HG03521 (cell line): ENCODE measurements around the gene VANGL1.

Experiments
- ATAC-seq: cut with Tn5 transposase; IDR thresholded peaks from one replicate; pipeline ENCODE4 v1.9.1; 2021; ENCODE audit warnings: mild to moderate bottlenecking, moderate library complexity; ENCODE audit not compliant: unreplicated experiment

VANGL1 gene

DNA sequence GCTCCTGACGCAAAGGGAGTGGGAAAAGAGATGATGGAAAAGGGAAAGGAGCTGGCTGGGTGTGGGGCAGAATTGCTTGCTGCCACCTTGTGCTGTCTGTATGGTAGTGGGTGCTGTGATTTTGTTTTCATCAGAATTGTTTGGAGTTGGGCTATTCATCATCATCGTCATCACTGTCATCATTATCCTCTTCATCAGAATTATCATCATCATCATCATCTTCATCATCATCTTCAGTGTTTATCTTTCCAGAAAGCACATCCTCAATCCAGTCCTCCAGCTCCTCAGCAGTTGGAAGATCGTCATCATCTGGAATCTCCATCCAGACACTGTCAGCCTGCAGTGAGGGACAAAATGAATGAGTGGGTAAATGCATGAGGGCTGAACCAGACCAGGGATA, 59.3 kb downstream of the VANGL1 start:
- no peak for ATAC-seq

DNA sequence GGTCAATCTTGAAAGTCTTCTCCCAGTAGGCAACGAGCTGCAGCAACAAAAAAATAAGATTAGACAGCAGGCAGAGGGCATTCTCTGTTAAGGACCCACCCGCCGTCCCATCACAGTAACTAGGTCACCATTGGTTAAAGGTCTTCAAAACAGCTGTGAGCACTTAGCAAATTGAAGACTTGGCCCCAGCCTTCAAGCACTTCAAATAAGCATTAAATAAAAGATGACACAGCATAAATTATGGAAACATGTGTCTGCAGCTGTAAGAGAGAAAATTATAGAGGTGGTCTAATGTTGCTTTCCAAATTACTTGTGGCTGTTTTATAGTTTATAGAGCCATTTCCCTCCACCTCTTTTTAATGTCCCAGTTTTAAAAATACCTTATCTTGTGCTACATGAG, 61.2 kb downstream of the VANGL1 start:
- no peak for ATAC-seq

DNA sequence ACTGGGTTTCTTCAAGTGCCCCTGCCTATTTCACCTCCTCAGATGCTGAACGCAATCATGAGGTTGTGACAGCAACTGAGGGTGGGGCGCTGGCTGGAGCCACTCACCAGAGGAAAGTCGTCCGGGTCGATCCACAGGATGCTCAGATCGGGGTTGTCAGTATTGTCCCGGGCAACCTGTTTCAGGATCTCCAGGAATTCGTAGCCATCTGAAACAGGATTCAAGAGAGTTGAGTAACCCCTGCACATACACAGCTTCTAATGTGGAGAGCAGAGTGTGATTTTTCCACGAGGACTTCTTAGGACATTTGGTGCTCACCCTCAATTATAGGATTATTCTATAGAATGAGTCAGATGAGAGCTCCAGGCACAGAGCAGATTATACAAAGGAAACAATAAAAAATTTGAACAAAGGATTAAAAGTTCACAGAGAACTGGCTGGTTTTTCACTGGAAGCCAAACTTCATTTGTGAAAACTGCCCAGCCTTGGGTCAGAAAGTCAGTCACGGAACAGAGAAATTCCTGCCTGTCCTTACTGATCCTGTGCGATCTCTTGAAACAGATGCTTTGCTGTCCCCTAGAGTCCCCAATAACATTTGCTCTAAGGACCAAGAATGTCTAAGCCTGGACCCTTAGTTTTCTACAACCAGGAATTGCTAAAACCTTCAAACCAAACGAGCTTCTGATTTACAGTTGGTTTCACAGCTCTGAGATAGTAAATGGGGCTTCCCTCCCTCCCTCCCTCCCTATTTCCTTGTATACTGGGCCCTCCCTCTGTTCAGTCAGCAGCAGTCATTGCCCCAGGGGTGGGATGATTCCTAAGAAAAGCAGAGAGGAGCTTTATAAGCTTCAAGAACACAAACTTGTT, 63.5 kb downstream of the VANGL1 start:
- ATAC-seq: no peak

DNA sequence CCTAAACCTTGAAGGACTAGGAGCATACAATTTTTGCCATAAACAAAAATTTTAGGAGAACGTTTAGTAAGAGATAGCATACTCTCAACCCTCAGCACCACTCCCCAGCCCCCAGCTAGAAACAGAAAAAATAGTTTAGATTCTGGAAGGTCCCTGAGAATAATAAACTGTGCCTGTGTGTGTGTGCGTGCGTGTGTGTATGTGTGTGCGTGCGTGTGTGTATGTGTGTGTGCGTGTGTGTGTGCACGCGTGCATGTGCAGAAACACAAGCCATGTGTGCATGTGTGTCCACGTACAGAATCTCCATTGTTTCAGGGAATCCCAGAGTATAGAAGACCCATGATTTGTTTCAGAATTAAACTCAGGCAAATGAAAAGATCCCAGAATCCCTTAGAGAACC, 64.2 kb downstream of the VANGL1 start:
- no peak for ATAC-seq

DNA sequence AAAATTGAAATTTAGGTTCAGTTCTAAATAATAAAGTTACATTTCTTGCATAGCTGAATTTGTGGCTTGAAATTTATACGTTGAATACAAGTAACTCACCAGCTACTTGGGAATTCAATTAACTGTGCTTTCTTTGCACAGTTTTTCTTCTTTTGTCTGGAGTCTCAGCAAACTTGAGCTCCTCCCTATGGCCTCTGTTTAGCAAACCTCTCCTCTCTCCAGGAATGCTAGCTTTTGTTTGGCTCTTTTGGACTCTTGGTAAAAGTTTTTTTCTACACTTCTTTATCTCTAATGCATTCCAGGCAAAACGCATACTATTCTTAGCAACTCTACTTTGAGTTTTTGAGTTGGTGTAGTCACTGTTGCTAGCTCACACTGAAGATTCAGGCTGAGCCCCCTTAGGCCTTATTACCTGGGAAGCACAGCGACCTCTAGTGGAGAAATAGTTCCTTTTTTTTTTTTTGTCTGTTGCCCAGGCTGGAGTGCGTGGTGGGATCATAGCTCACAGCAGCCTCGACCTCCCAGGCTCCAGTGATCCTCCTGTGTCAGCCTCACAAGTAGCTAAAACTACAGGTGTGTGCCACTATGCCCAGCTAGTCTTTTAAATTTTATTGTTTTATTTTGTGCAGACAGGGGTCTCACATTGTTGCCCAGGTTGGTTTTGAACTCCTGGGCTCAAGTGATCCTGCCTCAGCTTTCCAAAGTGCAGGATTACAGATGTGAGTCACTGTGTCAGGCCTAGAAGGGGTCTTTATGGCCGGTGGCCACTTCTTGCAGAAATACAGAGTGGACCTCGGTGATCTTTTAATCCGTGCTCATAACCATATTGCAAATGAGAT, 65.0 kb downstream of the VANGL1 start:
- ATAC-seq: no peak

DNA sequence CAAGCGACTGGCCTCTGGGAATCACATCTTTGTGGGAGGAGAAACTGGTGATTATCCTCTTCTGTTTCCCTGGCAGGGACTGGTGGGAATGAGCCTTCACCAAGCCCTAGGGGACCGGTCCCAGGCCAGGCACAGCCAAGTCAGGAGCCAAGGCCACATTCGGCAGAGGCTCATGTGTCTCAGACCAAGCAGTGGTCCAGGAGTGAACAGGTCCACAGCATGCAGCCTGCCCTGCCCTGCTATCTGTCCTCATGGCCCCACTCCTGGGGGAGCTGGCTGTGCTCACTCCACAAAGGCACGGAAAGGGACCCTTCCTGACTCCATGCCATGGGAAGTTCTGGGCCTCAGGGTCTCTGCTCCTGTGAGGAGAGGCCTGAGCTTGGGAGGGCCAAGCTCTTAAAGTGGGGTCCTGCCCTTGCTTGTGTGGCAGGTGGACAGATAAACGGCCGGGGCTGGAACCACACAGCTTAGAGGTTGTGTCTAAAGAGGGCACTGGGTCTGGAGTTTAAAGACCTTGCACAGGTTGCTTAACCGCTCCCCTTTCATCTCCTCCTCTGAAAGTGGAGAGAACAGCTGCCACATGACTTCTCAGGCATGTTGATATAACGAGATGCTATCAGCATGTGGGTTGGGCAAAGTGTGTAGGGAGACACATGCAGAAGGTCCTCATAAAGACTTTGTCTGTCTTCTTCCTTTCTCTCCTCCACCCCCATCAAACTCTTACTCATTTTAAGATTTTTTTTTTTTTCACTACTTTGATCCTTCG, 69.3 kb downstream of the VANGL1 start:
- ATAC-seq: no peak

DNA sequence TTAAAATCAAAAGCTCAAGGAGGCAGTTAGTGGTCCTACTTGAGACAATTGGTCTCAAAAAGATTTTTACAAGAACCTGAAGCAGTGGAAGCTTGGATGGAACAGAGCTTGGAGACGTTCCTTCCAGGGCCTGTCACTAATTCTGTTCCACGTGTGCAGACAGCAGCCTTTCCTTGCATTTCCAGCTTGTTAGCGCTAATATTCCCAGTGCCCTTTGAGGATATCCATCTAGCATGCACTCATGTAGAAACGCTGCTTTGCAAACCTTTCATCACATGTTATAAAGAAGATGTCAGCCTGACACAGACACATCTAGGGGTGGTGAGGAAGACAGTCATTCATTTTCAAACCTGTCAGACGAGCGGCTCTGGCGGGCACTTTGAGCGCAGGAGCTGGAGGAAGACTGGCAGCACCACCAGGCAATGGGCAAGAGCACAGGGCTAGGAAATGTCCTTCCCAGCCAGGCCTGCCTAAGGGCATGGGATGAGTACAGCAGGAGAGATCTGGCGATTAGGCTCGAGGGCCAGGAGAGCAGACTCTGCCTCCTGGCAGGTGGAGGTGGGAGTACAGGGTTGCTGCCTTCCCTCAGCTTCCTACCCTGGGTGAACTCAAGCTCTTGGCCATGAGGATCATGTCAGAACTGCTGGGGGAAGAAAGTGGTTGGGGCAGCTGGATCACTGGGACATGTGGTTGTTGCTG, 71.3 kb downstream of the VANGL1 start:
- no peak for ATAC-seq

DNA sequence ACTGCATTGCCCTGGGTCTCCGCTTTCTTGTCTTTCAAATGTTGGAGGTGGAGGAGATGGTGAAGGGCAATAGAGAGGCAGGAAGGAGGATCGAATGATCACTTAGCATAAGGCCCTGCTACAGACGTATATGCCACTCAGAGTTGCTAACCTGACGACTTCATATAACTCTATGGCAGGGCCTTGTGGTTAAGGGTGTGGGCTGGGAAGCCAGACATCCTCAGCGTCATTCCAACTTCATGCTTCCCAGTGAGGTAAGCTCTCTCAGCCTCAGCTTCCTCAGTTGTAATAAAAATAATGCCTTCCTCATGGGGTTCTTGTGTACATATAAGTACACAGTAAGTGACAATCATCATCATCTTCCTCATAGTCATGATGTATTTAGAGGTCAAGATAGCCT, 72.1 kb downstream of the VANGL1 start:
- no peak for ATAC-seq

DNA sequence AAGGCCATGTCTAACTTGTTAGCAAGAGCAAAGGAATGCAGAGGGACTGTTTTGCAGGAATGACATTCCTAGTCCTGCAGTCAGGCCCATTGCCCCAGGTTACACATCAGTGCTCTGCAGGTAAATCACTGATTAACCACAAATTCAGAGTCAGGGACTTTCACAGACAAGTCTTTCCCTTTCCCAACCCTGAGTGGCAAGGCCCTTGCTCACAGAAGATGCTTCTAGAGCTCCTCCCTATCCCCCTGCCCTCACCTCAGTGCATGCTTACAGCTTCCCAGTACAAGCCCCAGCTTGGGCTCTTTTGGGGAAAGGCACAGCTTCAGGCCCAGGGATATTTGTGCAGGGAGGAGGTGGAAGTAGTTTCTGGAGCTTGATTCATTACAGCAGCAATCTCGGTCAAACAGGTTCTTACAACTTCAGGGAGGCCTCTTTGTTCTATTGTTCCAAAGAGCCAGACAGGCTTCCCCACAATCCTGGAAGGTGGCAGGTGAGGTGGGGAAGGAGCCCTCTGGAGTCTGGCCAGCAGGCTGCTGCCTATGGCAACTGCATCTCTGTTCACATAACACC, 72.9 kb downstream of the VANGL1 start:
- ATAC-seq: no peak

DNA sequence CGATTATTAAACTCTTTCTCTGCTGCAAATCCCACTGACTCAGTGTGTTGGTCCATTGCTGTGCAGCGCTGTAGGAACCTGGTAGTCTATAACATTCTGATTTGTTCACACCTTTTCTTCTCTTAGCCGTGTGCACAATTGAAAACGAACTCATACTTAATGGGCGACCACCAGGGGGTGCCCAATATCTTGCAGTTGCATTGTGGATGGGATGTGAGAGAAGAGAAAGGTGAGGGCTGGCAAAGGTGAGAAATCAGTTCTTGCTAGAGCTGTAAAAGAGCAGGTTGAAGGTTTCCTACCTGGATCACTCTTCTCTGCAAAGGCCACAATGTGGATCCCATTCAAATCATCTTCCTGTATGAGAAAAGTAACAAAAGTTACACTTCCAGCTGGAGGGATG, 75.8 kb downstream of the VANGL1 start:
- no peak for ATAC-seq

DNA sequence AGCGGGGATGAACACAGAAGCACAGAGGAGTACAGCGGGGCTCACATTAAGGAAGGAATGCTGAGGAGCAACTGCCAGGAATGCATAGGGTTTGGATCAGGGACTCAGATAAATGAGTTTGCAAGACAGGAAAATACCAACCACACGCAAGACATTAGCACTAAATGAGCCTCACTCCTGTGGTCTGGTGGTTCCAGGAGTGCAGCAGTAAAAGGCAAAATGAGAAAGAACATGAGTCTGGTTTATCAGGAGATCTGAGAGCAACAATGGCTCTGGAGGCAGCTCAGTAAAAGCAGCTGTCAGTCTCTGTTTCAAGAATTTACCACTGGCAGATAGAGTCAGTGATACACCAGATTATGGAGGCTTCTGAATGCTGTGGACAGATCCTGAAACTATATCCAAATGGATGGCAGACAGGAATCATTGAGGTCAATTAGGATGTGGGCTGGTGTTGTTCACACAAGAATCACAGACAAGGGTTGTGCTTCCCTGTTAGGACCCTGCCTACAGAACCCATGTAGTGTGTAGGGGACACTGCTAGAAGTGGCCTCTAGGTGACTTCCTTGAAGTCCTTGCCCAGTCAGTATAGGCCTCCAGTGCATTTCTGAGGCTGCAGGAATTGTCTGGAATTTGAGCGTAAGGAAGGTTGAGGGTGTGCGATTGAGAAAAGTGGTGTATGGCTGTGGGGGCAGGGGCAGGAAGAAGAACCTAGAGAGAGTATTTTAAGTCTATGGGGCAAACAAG, 76.4 kb downstream of the VANGL1 start:
- ATAC-seq: no peak

DNA sequence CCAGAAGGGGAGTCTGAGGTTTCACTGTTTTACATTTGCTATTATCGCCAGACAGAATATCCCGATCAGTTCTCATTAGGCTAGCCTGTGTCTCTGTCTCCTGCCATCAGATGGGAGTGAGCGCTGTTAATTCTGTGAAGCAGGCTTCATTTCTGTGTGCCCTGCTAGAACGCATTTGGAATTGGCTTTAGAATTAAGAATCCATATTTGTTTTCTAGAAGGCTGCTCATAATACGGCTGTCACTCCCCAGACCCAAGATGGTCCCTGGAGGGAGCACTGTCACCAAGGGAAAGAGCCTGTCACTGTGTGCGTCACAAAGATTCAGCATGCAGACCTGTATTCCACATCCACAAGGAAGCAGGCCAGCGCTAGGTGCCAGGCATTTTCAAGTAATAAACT, 77.5 kb downstream of the VANGL1 start:
- ATAC-seq: no peak

DNA sequence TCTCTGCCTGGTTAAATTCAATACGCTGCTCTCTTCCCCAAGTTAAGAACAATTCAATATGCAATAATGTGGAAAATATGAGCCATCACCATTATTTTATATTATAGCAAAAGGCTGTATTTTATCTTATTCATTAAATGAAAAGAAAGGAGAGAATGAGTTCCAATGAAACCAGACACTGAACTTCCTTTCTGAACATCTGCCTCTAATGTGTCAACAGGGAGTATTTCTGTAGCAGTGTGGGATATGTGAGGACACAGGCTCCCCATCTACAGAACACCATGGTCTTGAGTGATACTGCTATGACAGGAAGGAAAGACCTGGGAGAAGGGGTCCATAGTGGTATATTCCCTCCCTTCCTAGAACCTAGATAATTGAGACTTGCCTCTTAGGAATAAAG, 80.5 kb downstream of the VANGL1 start:
- ATAC-seq: no peak

DNA sequence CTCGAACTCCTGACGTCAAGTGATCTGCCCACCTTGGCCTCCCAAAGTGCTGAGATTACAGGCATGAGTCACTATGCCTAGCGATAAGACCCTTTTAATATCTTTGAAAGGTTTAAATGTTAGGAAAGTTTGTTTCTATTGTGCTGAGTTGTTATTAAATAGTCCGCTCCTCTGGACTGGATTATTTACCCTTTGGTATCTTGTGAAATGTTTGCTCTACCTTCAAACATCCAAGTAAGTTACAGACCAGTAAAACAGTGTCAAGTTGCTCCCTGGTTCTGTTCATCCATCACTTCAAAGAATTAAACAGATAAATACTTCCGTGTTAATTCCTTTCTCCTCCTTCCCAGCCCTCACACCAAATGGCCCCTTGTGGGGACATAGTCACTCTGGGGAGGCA, 82.0 kb downstream of the VANGL1 start:
- no peak for ATAC-seq

DNA sequence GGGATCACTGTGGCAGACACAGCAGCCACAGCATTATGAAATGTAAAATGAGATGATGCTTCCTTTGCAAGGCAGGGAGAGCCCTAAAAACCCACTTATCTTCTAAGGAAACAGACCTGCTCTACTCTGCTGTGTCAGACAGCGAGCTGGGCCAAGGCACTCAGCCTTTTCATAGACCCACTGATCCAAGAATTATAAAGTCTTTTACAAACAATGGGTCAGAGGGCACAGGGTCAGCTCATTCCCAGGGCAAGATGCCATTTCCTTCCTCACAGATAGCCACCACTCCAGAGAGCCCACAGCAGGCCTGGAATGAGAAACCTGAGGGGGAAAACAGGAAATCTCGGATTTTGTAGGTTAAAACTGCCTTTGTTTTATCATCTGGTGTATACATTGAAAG, 83.8 kb downstream of the VANGL1 start:
- ATAC-seq: no peak

DNA sequence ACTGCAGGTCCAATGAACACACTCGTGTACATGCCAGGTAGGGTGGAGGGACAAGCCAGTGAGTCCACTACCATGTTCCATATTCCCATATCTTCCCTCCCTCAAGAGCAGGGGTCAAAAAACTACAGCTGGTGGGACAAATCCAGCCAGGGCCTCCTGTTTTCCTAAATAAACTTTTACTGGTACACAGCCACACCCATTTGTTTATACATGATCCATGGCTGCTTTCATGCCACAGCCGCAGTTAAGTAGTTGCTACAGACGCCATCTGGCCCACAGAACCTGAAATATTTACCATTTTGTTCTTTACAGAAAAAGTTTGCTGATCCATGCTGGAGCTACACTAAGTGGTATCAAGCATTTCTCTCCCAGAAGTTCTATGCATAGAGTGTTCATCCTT, 84.4 kb downstream of the VANGL1 start:
- no peak for ATAC-seq

DNA sequence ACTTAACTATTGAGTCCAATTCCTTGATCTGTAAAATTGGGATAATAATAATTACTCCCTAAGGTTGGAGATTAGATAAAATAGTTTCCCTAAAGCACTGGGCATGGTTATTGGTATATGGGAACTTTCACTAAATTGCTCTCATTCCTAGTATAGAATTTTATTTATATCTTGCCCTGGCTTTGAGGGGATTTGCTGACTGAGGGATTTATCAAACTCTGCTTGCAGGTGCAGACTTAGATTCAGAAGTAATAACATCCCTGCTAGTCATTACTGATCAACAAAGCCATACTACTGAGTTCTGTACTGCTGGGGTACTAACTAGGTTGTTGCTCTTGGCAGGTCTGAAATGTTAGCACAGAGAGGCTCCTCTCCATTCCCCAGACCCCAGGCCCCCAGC, 84.8 kb downstream of the VANGL1 start:
- no peak for ATAC-seq

DNA sequence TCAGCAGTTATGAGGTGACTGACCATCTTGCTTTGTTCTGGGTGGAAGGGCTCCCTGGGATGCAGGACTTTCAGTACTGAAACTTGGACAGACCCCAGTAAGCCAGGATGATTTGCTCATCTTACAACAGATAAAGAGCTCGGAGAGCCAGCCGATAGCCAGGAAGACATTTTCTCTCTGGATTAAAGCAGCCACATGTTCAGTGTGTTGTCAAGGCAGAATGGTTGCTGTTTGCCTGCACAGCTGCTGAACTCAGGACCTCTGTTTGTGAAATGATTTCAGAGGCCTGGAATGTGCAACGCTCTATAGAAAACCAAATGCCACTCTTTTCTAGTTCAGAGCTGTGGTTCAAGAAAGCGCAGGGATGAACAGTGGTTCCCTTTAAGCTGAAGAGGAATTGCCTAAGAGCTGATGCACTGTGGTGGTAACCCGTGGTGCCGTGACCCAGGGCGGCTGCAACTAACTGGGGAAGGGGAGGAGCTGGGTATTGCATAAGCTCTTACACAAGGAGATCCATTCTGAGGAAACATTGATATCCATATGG, 86.0 kb downstream of the VANGL1 start:
- ATAC-seq: no peak

DNA sequence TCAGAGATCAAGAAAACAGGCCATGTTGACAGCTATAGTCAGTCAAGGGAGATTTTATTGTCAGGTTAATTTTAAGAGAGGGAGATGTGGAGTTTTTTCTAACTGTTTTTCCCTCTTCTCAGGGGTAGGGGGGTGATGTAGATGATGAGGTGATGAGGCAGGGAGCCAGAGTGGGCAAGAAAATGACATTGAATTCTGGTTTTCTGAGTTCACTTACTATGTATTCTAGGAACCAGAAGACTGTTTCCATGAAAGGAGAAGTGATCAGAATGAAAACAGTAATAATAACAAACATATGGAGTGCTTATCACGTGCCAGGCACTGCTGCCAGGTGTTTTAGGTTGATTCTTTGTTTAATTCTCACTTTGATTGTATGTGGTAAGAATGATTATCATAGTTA, 86.6 kb downstream of the VANGL1 start:
- no peak for ATAC-seq

DNA sequence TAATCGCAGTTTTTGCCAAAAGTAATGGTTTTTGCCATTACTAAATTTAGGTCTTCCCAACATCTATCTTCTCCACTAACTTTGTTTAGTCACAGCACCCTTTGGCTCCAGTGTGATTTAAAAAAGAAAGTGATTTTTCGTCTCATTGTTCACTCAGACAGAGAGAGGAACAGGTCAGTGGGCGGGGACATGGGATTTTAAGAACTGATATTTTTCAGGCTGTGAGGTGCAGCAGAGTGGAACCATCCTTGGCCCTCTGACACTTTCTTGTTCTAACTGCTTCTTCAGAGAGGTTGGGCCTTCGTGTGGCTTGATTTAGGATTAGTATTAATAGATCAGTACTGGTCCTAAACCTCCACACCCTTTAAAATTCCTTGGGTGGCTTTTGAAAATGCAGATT, 88.0 kb downstream of the VANGL1 start:
- no peak for ATAC-seq
